GM12874 (cell line): Measurements from ENCODE around the gene RMND5A.

Experiments
- CTCF ChIP-seq: IDR thresholded peaks from 2 replicates; pipeline ENCODE4 v1.5.1; 2011; ENCODE audit warnings: low read depth, mild to moderate bottlenecking, control low read depth, low read length, moderate library complexity; ENCODE audit not compliant: insufficient read depth

The RMND5A gene

GRCh38 chr2:86807468-86808275 is 87.6 kb downstream of the RMND5A start:
- no peak for TF ChIP-seq CTCF

- peak; percentile 92 for TF ChIP-seq CTCF
These were observed 88.4 kb downstream of the RMND5A start for GRCh38 chr2:86808315-86809161.

- TF ChIP-seq CTCF: no peak
These were observed 89.5 kb downstream of the RMND5A start for GRCh38 chr2:86809481-86810121.

GRCh38 chr2:86815611-86816010 is 95.5 kb downstream of the RMND5A start:
- TF ChIP-seq CTCF: no peak

- TF ChIP-seq CTCF: no peak
These were observed 98.2 kb downstream of the RMND5A start for GRCh38 chr2:86818114-86818801.

- TF ChIP-seq CTCF: no peak
These were observed 98.9 kb downstream of the RMND5A start for GRCh38 chr2:86818957-86819356.
